ENCODE results near the gene OXNAD1. TPM values are rescaled to one million over a fixed set of nuclear protein-coding genes. Genes with fewer than 3 reads are reported as not detected.

OXNAD1 gene
- total RNA-seq, 2 donors from 2014 or later, result 16.1 to 22.4 TPM

GRCh38 chr3:16299746-16300145 lies 34.7 kb downstream of the OXNAD1 start:
- H3K27me3 ChIP-seq (ENCODE audit: control insufficient read depth, insufficient read depth, low read length, poor library complexity, severe bottlenecking), result no peaks in the 10 kb centered on the region
- H3K9ac ChIP-seq (ENCODE audit: extremely low read depth, low read length, poor library complexity, severe bottlenecking), result no peak overlapping the region
- 80 to 90% methylated on average over 1 to 3 of the region's 3 CpGs for WGBS, 2 experiments (ENCODE audit: insufficient coverage in 1 of 2, insufficient read length in 1 of 2)
- no peak overlapping the region for H3K4me3 Mint-ChIP-seq
- H3K4me1 Mint-ChIP-seq, result peaks cover 8% of the 10 kb centered on the region
- H3K27ac ChIP-seq (ENCODE audit: low read depth, low read length), result no peak overlapping the region
- TF ChIP-seq, protein P1, sequence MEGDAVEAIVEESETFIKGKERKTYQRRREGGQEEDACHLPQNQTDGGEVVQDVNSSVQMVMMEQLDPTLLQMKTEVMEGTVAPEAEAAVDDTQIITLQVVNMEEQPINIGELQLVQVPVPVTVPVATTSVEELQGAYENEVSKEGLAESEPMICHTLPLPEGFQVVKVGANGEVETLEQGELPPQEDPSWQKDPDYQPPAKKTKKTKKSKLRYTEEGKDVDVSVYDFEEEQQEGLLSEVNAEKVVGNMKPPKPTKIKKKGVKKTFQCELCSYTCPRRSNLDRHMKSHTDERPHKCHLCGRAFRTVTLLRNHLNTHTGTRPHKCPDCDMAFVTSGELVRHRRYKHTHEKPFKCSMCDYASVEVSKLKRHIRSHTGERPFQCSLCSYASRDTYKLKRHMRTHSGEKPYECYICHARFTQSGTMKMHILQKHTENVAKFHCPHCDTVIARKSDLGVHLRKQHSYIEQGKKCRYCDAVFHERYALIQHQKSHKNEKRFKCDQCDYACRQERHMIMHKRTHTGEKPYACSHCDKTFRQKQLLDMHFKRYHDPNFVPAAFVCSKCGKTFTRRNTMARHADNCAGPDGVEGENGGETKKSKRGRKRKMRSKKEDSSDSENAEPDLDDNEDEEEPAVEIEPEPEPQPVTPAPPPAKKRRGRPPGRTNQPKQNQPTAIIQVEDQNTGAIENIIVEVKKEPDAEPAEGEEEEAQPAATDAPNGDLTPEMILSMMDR (conservative IDR thresholded peaks at IDR 0.05), result no peak
- H3K36me3 Mint-ChIP-seq (ENCODE audit: low read depth), result peaks cover 64% of the 10 kb centered on the region
- H3K9me3 ChIP-seq (ENCODE audit: control insufficient read depth, low read length), result peaks cover 16% of the 10 kb centered on the region
- peaks cover 3% of the 10 kb centered on the region for H3K4me1 ChIP-seq (ENCODE audit: control insufficient read depth, insufficient read depth, low read length)
- peaks cover 48% of the 10 kb centered on the region for H3K36me3 ChIP-seq (ENCODE audit: control insufficient read depth, insufficient read depth, low read length)
- peaks cover 6% of the 10 kb centered on the region for H3K9me3 Mint-ChIP-seq
- H3K27me3 Mint-ChIP-seq (ENCODE audit: insufficient read depth), result no peaks in the 10 kb centered on the region
- no peak for DNase-seq
- H3K27ac Mint-ChIP-seq, result no peak overlapping the region
- no peak overlapping the region for H3K4me3 ChIP-seq (ENCODE audit: low read length)

GRCh38 chr3:16300307-16300706 lies 35.3 kb downstream of the OXNAD1 start:
- TF ChIP-seq, protein P1 (conservative IDR thresholded peaks at IDR 0.05), result no peak
- Histone ChIP-seq H3K27me3 (ENCODE audit: control insufficient read depth, insufficient read depth, low read length, poor library complexity, severe bottlenecking) (no peaks in the 10 kb centered on the region), H3K27ac (ENCODE audit: low read depth, low read length) (no peak overlapping the region), H3K9ac (ENCODE audit: extremely low read depth, low read length, poor library complexity, severe bottlenecking) (no peak overlapping the region), H3K9me3 (ENCODE audit: control insufficient read depth, low read length) (peaks cover 16% of the 10 kb centered on the region), H3K4me1 (ENCODE audit: control insufficient read depth, insufficient read depth, low read length) (peaks cover 3% of the 10 kb centered on the region), H3K4me3 (ENCODE audit: low read length) (no peak overlapping the region), H3K36me3 (ENCODE audit: control insufficient read depth, insufficient read depth, low read length) (peaks cover 45% of the 10 kb centered on the region)
- H3K4me1 Mint-ChIP-seq, result peaks cover 8% of the 10 kb centered on the region
- H3K36me3 Mint-ChIP-seq (ENCODE audit: low read depth), result peaks cover 63% of the 10 kb centered on the region
- peaks cover 6% of the 10 kb centered on the region for H3K9me3 Mint-ChIP-seq
- no peak for DNase-seq
- H3K4me3 Mint-ChIP-seq, result no peak overlapping the region
- H3K27ac Mint-ChIP-seq, result no peak overlapping the region
- no peaks in the 10 kb centered on the region for H3K27me3 Mint-ChIP-seq (ENCODE audit: insufficient read depth)
- 89 to 100% methylated on average over 1 to 2 of the region's 2 CpGs for WGBS, 2 experiments (ENCODE audit: insufficient coverage in 1 of 2, insufficient read length in 1 of 2)

DNA sequence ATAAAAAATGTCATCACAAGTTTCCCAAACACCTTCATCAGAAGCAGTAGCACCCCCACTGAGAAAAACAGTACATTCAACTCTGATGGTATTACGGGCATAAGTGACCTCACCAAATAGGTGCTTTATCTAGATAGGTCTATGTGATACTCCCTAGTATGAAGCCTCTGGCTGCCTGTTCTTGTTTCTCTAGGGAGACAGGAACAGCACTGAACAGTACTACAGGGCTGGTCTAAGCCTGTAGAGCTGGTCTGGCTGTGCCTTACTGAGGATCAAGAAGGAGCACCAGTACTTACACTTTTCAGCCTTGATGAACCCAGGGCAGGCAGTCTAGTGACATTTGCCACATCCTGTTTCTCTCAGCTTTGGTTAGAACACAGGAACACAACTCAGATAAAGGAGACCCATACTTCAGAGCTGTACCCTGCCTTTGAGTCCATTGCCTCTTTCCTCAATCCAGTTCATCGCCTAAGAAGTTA lies 35.9 kb downstream of the OXNAD1 start:
- no peak for DNase-seq
- Histone ChIP-seq H3K4me3 (ENCODE audit: low read length) (no peak overlapping the region), H3K36me3 (ENCODE audit: control insufficient read depth, insufficient read depth, low read length) (peaks cover 39% of the 10 kb centered on the region), H3K4me1 (ENCODE audit: control insufficient read depth, insufficient read depth, low read length) (peaks cover 3% of the 10 kb centered on the region), H3K9me3 (ENCODE audit: control insufficient read depth, low read length) (peaks cover 16% of the 10 kb centered on the region), H3K9ac (ENCODE audit: extremely low read depth, low read length, poor library complexity, severe bottlenecking) (no peak overlapping the region), H3K27me3 (ENCODE audit: control insufficient read depth, insufficient read depth, low read length, poor library complexity, severe bottlenecking) (no peaks in the 10 kb centered on the region), H3K27ac (ENCODE audit: low read depth, low read length) (no peak overlapping the region)
- Mint-ChIP-seq H3K4me3 (no peak overlapping the region), H3K27ac (peak overlapping the region; percentile 11), H3K4me1 (peaks cover 8% of the 10 kb centered on the region), H3K36me3 (ENCODE audit: low read depth) (peaks cover 57% of the 10 kb centered on the region), H3K9me3 (peaks cover 6% of the 10 kb centered on the region), H3K27me3 (ENCODE audit: insufficient read depth) (no peaks in the 10 kb centered on the region)
- WGBS, 2 experiments (ENCODE audit: insufficient coverage in 1 of 2, insufficient read length in 1 of 2), result 94 to 100% methylated on average over 1 to 2 of the region's 2 CpGs
- TF ChIP-seq, protein P1 (conservative IDR thresholded peaks at IDR 0.05), result no peak
